Skeletal muscle cell (primary cell): Measurements from ENCODE around the gene MYD88.

ENCODE experiments used
- DNase-seq: peaks from one replicate; pipeline ENCODE4 v3.0.0-alpha.2; 2010; ENCODE audit warnings: low read depth
- H3K4me3 ChIP-seq: 2 replicates; pipeline ENCODE4 v1.5.1; 2011; ENCODE audit warnings: low read depth, mild to moderate bottlenecking, control low read depth, low read length, moderate library complexity

The MYD88 gene

GRCh38 chr3:38137615-38138348 is 679 bp upstream of the MYD88 start:
- no peak for DNase-seq
- H3K4me3 ChIP-seq, result peak overlapping the region; percentile 76

DNA sequence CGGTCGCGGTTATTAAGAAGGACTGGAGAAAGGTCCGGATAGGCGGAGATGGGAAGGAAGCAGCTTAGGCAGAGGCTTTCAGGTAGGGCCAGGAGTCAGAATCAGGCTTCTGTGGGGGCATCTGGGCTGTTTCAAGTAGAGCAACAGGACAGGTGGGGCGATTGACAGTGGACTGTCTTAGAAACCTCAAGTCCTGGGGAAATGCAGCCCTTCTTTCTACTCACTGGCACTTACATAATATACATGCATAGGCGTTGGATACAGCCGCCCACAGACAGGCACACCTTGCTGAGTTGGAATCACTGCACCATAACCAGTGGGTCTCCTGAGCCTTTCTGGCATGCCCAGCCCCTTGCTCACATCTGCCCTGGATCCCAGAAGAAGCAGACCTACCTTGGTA is 730 bp downstream of the MYD88 start:
- peak overlapping the region; percentile 76 for H3K4me3 ChIP-seq
- DNase-seq, result no peak

- H3K4me3 ChIP-seq, result peak overlapping the region; percentile 76
- no peak for DNase-seq
These were observed 1.2 kb downstream of the MYD88 start for GRCh38 chr3:38139652-38140051.

DNA sequence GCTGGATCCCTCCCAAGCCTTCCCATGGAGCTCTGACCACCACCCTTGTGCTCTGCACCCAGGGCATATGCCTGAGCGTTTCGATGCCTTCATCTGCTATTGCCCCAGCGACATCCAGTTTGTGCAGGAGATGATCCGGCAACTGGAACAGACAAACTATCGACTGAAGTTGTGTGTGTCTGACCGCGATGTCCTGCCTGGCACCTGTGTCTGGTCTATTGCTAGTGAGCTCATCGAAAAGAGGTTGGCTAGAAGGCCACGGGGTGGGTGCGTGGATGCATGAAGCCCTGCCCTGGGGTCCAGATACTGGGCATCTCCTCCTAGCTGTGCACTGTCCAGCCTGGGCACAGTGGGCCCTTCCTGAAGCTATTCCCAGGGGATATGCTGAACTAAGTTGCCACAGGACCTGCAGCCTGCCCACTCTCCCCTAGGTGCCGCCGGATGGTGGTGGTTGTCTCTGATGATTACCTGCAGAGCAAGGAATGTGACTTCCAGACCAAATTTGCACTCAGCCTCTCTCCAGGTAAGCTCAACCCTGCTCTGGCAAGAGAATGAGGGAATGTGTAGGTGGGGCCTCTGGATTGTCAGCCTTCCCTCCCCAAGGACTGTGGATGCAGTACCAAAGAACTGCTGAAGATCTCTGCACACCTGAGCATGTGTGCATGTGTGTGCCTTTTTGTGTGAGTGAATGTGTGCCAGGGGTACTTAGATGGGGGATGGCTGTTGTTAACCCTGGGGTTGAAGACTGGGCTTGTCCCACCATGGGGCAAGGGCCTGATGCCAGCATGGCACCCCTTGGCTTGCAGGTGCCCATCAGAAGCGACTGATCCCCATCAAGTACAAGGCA is 2.1 kb downstream of the MYD88 start:
- no peak overlapping the region for H3K4me3 ChIP-seq
- DNase-seq, result no peak

- DNase-seq, result no peak
- H3K4me3 ChIP-seq, result no peak overlapping the region
These were observed 2.9 kb downstream of the MYD88 start for GRCh38 chr3:38141173-38141951.

DNA sequence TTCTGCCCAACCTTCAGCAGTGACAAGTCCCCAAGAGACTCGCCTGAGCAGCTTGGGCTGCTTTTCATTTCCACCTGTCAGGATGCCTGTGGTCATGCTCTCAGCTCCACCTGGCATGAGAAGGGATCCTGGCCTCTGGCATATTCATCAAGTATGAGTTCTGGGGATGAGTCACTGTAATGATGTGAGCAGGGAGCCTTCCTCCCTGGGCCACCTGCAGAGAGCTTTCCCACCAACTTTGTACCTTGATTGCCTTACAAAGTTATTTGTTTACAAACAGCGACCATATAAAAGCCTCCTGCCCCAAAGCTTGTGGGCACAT is 3.5 kb downstream of the MYD88 start:
- DNase-seq, result no peak
- H3K4me3 ChIP-seq, result no peak overlapping the region

- H3K4me3 ChIP-seq, result no peak overlapping the region
- no peak for DNase-seq
These were observed 4.5 kb downstream of the MYD88 start for GRCh38 chr3:38142959-38143358.

- no peak for DNase-seq
- H3K4me3 ChIP-seq, result no peak overlapping the region
These were observed 5.0 kb downstream of the MYD88 start for GRCh38 chr3:38143511-38143910.

GRCh38 chr3:38146504-38146903 is 8.0 kb downstream of the MYD88 start:
- no peak overlapping the region for H3K4me3 ChIP-seq
- no peak for DNase-seq

- H3K4me3 ChIP-seq, result no peak overlapping the region
- no peak for DNase-seq
These were observed 9.0 kb downstream of the MYD88 start for GRCh38 chr3:38147421-38147820.

DNA sequence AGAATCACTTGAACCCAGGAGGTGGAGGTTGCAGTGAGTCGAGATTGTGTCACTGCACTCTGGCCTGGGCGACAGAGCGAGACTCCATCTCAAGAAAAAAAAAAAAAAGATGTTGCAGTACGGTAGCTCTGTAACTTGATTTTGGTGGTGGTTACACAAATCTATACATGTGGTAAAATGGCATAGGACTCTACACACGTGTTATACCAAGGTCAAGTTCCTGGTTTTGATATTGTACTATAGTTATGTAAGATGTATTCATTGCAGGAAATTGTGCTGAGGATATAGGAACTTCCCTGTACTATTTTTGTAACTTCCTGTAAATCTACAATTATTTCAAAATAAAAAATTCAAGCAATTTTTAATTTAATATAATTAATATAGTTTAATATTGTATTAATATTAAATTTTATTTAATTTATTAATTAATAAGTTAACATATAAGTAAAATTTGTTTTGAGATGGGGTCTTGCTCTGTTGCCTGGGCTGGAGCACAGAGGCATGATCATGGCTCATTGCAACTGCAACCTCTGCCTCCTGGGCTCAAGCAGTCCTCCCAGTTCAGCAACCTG is 9.9 kb downstream of the MYD88 start:
- no peak overlapping the region for H3K4me3 ChIP-seq

GRCh38 chr3:38149708-38150107 is 11.2 kb downstream of the MYD88 start:
- no peak overlapping the region for H3K4me3 ChIP-seq
- no peak for DNase-seq

More for the DNA sequence above, 9.9 kb downstream of the MYD88 start:
- DNase-seq, result no peak

DNA sequence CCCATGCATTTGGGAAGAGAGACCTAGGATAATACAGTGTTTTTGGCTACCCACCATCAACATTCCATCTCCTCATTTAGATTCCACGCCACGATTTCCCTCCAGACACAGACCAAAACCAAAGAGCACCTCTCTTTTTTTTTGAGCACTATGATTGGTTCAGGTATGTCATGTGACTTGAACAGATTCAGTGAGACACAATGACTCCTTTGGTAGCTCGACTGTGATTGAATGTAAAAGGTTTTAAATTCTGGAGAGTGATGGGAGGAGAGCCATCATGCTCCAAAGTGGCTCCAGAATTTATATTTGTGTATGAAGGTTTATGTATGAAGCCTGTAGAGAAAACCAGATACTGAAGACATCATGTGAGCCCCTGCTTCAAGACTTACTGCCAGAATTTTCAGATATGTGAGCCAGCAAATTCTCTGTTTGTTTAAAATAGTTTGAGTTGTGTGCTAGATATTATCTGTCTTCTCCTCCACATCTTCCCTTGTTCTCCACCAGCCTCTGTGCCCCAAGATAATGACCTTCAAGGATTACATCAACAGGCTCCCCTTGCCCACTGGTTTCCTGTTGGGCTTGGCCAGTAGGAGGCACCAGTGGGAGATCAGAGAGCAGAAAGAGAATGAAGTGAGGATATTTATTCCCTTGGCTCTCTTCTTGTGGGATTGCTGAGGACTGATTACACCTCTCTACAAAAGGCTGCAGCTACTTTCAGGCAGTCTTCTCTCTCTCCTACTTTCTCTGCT is 12.5 kb downstream of the MYD88 start:
- DNase-seq, result no peak
- H3K4me3 ChIP-seq, result no peak overlapping the region

- no peak overlapping the region for H3K4me3 ChIP-seq
- no peak for DNase-seq
These were observed 13.3 kb downstream of the MYD88 start for GRCh38 chr3:38151667-38152265.

DNA sequence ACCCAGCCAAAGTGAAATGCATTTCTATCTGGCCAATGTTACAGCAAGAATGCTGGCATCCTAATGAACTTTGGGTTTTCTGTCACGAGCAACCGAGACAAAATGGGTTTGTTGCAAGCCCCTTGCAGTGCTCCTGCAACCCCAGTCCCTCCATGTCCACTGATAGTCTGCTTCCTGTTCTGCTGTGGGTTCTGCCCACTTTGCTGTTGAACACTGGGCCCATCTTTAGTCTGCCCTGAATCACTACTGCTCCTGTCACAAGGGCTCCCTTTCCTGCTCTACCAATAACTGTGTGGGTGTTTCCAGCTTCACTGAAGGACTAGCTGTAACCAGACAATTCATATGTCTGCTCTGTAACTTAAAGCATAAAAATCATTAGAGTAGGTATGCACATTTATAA is 14.1 kb downstream of the MYD88 start:
- DNase-seq, result no peak
- no peak overlapping the region for H3K4me3 ChIP-seq

GRCh38 chr3:38153221-38153620 is 14.8 kb downstream of the MYD88 start:
- H3K4me3 ChIP-seq, result no peak overlapping the region
- no peak for DNase-seq

GRCh38 chr3:38154033-38154494 is 15.6 kb downstream of the MYD88 start:
- DNase-seq, result peak; percentile 89
- H3K4me3 ChIP-seq, result no peak overlapping the region

DNA sequence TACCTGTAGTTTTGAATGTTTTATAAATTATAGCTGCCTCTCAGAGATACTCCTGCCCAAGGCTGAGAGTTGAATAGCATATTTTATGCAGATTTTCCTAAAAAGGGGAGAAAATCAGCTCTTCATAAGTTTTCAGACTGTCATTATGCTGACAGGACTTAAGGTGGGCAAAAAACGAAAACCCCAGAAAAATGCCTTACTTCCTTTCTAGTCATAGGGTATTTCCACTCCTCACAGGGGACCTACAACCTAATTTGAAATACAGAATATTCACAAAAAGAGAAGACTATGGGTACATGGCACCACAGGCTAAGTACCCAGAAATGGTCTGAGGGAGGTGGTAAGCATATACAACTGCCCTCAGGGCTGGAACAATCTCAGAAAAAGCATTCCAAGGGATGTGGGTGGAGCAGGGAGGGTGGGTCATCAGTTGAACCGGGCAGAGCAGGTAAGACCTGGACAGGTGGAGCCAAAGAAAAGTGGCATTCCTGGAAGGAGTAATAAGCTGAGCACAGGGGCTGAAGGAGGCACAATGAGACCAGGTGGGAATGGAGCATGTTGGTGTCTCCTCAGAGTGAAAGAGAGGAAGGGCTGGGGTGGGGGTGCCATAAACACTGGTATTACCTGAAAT is 16.3 kb downstream of the MYD88 start:
- no peak overlapping the region for H3K4me3 ChIP-seq
- DNase-seq, result no peak
